Calu3 (cell line): ENCODE data around the gene GAL3ST1. TPM values are rescaled to one million over a fixed set of nuclear protein-coding genes. Genes with fewer than 3 reads are reported as not detected.

Source experiments
- BruUV-seq: library from RNA; stranded (reverse); fragments of 400-500 nt; replicated peaks from 2 replicates; lab custom pipeline; 2021; lab: Mats Ljungman, UMichigan
- CTCF ChIA-PET: fragments of 300-600 bp; sonication (Branson Sonifier 250); formaldehyde crosslinking; loops from one replicate; lab custom pipeline; 2022; ENCODE audit warnings: antibody characterized with exemption; lab: Charles Lee
- DNase-seq: peaks from one replicate; pipeline ENCODE4 v3.0.0; 2022
- H3K27ac Mint-ChIP-seq: one replicate; pipeline ENCODE4 v1.8.0; 2022; ENCODE audit warnings: mixed read lengths; ENCODE audit not compliant: unreplicated experiment
- H3K27me3 Mint-ChIP-seq: one replicate; pipeline ENCODE4 v1.8.0; 2022; ENCODE audit warnings: mixed read lengths; ENCODE audit not compliant: unreplicated experiment
- H3K36me3 Mint-ChIP-seq: one replicate; pipeline ENCODE4 v1.8.0; 2022; ENCODE audit warnings: mild to moderate bottlenecking, moderate library complexity, mixed read lengths; ENCODE audit not compliant: insufficient read depth, unreplicated experiment
- H3K4me1 Mint-ChIP-seq: one replicate; pipeline ENCODE4 v1.8.0; 2022; ENCODE audit warnings: mild to moderate bottlenecking, low read depth, mixed read lengths; ENCODE audit not compliant: unreplicated experiment
- H3K4me3 Mint-ChIP-seq: one replicate; pipeline ENCODE4 v1.8.0; 2022; ENCODE audit warnings: mild to moderate bottlenecking, low read depth, moderate library complexity, mixed read lengths; ENCODE audit not compliant: unreplicated experiment
- H3K9me3 Mint-ChIP-seq: one replicate; pipeline ENCODE4 v1.8.0; 2022; ENCODE audit warnings: low read depth, mixed read lengths; ENCODE audit not compliant: unreplicated experiment
- intact Hi-C: fragments of 100-400 bp; cut with micrococcal nuclease; formaldehyde crosslinking; loops from one replicate; pipeline ENCODE4 v1.10.0; 2022; ENCODE audit not compliant: unreplicated experiment
- total RNA-seq: library from RNA; stranded (reverse); gene quantifications from 2 replicates; pipeline ENCODE4 v1.2.3, GENCODE V29; 2022
- TF ChIP-seq, protein P1 (sequence below): fragments of 200-600 bp; IDR thresholded peaks from one replicate; pipeline ENCODE4 v1.8.0; 2022; ENCODE audit warnings: antibody characterized with exemption; ENCODE audit not compliant: unreplicated experiment

Gene GAL3ST1
- total RNA-seq, 1 experiment from 2014 or later = 6.5 TPM

DNA sequence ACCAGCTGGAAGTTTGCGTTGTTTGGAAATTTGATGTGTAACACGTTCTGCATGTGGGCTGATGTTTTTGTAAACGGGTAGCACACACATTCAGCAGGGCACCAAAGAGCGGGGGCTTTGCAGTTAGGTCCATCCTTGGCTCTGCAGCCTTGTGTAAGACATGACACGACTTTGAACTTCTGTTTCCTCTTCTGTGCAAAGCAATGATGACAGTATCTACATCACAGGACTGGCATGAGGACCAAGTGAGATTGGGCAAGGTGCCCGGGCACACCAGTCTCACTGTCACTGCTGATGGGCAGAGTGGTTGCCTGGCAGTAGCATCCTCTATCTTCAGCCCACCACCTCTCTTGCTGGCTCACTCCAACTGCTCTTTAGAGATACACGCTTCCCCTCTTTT is 35.8 kb upstream of the GAL3ST1 start:
- H3K4me1 Mint-ChIP-seq = peaks cover 47% of the 10 kb centered on the region
- BruUV-seq = no TSS peak
- intact Hi-C loops = no loop called here
- no peak overlapping the region for H3K4me3 Mint-ChIP-seq
- peaks cover 15% of the 10 kb centered on the region for H3K36me3 Mint-ChIP-seq
- CTCF ChIA-PET = interaction anchor here (0.8 to 1.5 kb wide), 2 partner anchors 24 to 31 kb away, joined by 3 to 6 read pairs; no protein-coding TSS in a partner anchor
- H3K27me3 Mint-ChIP-seq = no peaks in the 10 kb centered on the region
- TF ChIP-seq, protein P1, sequence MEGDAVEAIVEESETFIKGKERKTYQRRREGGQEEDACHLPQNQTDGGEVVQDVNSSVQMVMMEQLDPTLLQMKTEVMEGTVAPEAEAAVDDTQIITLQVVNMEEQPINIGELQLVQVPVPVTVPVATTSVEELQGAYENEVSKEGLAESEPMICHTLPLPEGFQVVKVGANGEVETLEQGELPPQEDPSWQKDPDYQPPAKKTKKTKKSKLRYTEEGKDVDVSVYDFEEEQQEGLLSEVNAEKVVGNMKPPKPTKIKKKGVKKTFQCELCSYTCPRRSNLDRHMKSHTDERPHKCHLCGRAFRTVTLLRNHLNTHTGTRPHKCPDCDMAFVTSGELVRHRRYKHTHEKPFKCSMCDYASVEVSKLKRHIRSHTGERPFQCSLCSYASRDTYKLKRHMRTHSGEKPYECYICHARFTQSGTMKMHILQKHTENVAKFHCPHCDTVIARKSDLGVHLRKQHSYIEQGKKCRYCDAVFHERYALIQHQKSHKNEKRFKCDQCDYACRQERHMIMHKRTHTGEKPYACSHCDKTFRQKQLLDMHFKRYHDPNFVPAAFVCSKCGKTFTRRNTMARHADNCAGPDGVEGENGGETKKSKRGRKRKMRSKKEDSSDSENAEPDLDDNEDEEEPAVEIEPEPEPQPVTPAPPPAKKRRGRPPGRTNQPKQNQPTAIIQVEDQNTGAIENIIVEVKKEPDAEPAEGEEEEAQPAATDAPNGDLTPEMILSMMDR = no peak
- H3K27ac Mint-ChIP-seq = no peak overlapping the region
- H3K9me3 Mint-ChIP-seq = no peaks in the 10 kb centered on the region
- DNase-seq = no peak

DNA sequence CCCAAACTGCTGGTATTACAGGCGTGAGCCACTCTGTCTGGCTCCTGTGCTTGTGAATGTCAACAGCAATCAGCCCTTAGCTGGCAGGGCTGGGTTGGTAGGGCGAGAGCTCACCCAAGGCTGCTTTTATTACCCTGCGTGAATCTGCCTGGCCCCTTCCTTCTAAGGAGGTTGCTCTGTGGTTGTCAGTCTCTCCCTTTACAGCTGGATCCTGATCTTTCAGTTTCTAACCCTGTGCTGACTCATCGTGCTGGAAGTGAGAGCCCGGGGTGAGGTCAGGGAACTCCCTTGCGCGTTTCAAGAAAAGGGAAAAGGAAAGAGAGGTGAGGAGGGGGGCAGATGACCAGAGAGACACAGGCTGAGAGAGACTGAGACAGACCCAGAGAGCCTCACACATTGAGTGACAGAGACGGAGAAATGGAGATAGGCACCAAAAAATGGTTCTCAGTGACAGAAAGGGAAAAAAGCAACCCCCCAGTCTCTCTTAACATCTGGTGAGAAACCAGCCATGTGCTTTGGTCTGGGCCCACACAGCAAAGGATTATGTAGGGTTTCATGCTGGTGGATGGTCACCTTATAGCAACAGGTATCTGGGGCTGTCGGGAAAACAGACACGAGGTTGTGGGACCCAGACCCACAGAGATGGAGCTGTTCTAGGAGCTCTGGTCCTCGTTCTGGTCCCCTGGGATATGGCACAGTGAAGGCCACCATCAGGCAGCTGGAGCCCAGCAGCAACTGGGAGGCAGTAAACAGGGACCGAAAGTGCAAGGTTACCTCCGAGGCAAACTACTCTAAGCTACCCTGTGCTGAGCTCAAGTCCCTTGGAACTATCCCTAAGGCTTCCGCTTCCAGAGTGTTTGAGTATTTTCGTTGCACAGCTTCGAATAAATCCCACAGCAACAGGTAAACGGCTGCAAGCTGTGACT is 35.1 kb upstream of the GAL3ST1 start:
- H3K27ac Mint-ChIP-seq = peak overlapping the region; percentile 20
- TSS peak; percentile 30 for BruUV-seq
- H3K4me1 Mint-ChIP-seq = peaks cover 39% of the 10 kb centered on the region
- peaks cover 15% of the 10 kb centered on the region for H3K36me3 Mint-ChIP-seq
- CTCF ChIA-PET = interaction anchor here (0.6 to 1.5 kb wide), 3 partner anchors 25 to 76 kb away, joined by 3 to 6 read pairs (median 3); no protein-coding TSS in a partner anchor
- no peak overlapping the region for H3K4me3 Mint-ChIP-seq
- intact Hi-C loops = no loop called here
- no peaks in the 10 kb centered on the region for H3K9me3 Mint-ChIP-seq
- no peaks in the 10 kb centered on the region for H3K27me3 Mint-ChIP-seq
- peak; percentile 52 for DNase-seq
- TF ChIP-seq, protein P1 = no peak

DNA sequence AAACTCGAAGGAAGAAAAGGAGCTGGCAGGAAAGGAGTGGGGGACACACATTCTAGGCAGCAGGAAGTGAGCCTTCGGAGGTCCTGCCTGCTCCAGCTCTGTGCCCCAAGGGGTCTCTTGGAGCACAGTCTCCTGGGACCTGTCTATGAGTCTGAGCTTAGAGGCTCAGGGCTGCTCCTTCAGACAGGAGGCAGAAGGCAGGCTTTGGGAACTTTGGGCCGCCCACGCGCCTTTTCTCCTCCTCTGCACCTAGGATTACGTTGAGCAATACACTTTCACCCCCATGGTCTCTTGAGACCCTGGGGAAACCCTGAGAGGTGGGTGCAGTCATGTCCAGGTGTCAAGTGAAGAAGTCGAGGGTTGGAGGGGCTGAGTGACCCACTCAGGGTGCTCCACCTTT is 33.5 kb upstream of the GAL3ST1 start:
- H3K4me3 Mint-ChIP-seq = no peak overlapping the region
- no peaks in the 10 kb centered on the region for H3K27me3 Mint-ChIP-seq
- TF ChIP-seq, protein P1 = no peak
- CTCF ChIA-PET = interaction anchor here (0.5 to 2.3 kb wide), 6 partner anchors 16 to 147 kb away, joined by 3 to 9 read pairs (median 4); partner anchors contain the start of gene PES1
- no peaks in the 10 kb centered on the region for H3K9me3 Mint-ChIP-seq
- H3K27ac Mint-ChIP-seq = no peak overlapping the region
- peaks cover 38% of the 10 kb centered on the region for H3K4me1 Mint-ChIP-seq
- intact Hi-C loops = no loop called here
- H3K36me3 Mint-ChIP-seq = peaks cover 15% of the 10 kb centered on the region
- no peak for DNase-seq
- BruUV-seq = no TSS peak

DNA sequence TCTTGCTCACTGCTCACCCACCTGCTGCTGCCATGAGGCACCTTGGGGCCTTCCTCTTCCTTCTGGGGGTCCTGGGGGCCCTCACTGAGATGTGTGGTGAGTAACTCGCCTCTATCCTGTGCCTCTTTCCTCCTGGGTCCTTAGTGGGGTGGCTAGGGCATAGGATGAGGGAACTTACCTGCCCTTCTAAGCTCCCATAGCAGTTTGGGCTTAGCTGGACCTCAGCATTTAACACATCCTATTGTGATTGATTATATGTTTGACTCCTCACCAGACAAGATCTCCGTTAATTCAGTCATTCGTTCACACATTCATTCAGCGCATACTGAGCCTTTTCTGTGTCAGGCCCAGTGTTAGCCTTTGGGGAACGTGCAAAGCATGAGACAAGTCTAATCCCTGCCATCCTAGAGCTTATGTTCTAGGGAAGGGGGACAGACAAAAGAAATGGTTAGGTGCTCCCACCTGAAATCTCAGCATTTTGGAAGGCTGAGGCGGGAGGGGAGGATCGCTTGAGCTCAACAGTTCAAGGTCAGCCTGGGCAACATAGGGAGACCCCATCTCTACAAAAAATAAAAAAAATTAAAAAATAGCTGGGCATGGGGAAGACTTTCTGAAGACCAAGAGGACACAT is 33.0 kb upstream of the GAL3ST1 start:
- H3K4me3 Mint-ChIP-seq = peak overlapping the region; percentile 79
- peaks cover 15% of the 10 kb centered on the region for H3K36me3 Mint-ChIP-seq
- peak overlapping the region; percentile 82 for H3K27ac Mint-ChIP-seq
- peaks cover 38% of the 10 kb centered on the region for H3K4me1 Mint-ChIP-seq
- TSS peak; percentile 55 for BruUV-seq
- no peak for DNase-seq
- TF ChIP-seq, protein P1 = no peak
- CTCF ChIA-PET = interaction anchor here (0.5 to 2.3 kb wide), 23 partner anchors 8 to 1072 kb away, joined by 3 to 12 read pairs (median 3); partner anchors contain the start of gene PES1
- no peaks in the 10 kb centered on the region for H3K27me3 Mint-ChIP-seq
- intact Hi-C loops = no loop called here
- H3K9me3 Mint-ChIP-seq = no peaks in the 10 kb centered on the region
